Measurements from ENCODE around the gene ITPK1.

The ITPK1 gene

DNA sequence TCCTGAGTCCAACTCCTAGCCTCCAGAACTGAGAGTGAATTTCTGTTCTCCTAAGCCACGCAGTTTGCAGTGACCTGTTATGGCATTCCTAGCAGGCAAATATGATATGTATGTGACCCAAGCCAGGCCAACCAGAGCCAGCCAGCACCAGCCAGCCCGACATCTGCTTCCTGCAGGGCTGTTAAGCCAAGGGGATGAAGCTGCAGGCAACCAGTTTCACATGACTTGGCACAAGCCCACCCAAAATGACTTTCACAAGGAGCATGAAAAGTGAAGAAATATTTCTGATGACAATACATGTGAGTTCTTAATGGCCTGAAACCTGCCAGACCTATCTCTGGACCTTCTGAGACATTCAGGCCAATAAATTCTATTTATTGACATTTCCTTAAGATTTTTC is 68.1 kb downstream of the ITPK1 start:
- FAIRE-seq, result no peak
- DNase-seq (ENCODE audit: insufficient read length, low spot score), result no peak
- TF ChIP-seq POLR2A (IDR thresholded peaks at IDR 0.05; ENCODE audit: low read depth, low read length), result no peak

DNA sequence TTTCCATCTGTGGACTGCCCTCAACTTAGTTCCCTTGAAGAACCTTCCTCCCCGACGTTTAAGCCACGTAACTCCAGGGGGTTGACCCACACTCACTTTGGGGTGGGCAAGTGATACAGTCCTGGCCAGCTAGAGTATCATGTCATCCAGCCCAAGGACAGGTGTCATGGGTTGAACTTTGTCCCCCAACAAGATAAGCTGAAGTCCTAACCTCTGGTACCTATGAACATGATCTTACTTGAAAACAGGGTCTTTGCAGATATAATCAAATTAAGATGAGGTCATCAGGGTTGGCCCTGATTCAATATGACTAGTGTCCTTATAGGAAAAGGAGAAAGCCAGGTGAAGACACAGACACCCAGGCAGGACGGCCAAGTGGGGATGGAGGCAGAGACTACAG is 68.6 kb downstream of the ITPK1 start:
- DNase-seq (ENCODE audit: insufficient read length, low spot score) (no peak), FAIRE-seq (no peak)
- TF ChIP-seq POLR2A (IDR thresholded peaks at IDR 0.05; ENCODE audit: low read depth, low read length), result no peak

DNA sequence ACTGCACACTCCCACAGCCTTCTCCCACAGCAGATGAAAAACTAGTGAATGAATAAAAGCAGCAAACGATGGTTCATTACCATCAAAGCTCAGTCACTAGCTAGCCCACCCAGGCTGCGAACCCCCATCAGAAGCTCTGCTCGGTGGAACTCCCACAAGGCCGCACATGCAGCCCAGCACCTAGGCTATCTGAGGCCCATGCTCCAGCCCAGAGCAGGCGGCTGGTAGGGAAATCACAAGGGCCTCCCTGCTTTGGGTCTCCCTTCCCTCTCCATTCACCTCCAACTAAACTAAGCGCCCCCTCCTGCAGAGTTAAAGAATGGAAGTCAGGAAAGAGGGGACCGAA is 69.0 kb downstream of the ITPK1 start:
- no peak for FAIRE-seq
- TF ChIP-seq POLR2A (IDR thresholded peaks at IDR 0.05; ENCODE audit: low read depth, low read length), result no peak
- no peak for DNase-seq (ENCODE audit: insufficient read length, low spot score)

DNA sequence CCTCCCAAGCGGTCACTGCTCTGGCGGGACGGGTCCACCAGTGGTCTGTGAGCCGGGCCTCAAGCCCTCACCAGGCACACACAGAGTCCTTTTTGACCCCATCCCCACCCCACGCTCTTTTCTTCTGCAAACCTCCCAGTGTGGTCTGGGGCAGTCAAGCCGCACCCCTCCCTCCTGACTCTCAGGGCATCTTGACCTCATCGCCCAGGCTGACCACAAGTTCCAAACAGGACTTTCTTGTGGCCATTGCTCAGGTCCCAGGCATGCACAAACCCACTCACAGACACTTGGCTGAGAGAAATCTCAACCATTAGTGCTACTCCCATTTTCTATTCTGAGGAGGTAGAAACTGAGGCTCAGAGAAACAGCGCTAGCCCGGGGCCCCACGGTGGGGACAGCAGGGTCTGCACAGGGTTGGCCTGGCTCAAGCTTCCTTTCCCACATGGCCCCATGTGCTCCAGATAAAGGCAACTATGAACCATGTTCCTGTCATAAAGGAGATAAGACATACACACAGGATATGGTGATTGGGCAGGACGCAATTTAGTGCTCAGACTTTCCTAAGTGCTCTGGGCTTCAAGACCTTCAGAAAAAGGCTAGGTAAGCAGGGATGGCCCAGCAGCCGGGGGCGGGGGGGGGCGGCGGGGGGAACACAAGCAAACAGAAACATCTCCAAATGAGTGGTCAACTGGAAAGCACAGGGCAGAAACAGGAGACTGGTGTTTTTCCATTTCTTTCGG is 69.6 kb downstream of the ITPK1 start:
- DNase-seq (ENCODE audit: insufficient read length, low spot score) (peak; percentile 70), FAIRE-seq (peak; percentile 78)
- TF ChIP-seq POLR2A (IDR thresholded peaks at IDR 0.05; ENCODE audit: low read depth, low read length), result no peak

DNA sequence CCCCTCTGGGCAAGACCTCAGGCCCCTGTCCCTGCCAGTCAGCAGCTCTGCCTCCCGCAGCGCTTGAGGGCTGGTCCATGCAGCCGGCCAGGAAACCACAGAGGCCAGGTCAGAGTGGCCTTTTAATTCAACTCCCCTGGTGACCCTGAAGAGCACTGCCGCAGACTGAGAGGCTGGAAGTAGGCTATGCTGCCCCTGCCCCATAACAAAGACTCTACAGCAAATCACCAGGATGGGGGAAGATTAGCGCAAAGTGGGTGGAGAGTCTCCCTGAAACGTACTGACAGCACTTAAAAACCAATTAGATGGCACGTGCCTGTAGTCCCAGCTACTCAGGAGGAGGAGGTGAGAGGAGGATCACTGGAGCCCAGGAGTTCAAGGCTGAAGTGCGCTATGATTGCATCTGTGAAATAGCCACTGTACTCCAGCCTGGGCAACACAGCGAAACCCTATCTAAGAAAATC is 70.5 kb downstream of the ITPK1 start:
- TF ChIP-seq POLR2A (IDR thresholded peaks at IDR 0.05; ENCODE audit: low read depth, low read length), result no peak
- DNase-seq (ENCODE audit: insufficient read length, low spot score) (peak; percentile 43), FAIRE-seq (peak; percentile 33)

DNA sequence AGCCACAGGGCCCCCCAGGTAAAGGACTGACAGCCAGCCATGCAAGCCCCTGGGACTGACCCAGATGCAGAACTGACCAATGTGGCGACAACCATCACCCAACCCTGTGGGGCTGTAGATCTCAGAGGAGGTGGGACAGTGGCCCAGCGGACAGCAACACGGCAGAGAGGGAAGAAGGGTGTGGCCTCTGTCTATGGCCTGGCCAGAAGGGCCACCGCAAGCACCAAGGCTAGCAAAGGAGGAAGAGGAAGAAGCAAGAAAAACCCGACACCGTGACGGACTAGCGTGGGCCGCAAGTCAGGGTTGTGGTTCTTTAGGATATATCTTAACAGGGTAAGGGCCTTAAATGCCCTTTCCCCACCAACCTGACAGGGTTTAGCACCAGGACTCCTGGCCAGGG is 71.2 kb downstream of the ITPK1 start:
- DNase-seq (ENCODE audit: insufficient read length, low spot score), result no peak

DNA sequence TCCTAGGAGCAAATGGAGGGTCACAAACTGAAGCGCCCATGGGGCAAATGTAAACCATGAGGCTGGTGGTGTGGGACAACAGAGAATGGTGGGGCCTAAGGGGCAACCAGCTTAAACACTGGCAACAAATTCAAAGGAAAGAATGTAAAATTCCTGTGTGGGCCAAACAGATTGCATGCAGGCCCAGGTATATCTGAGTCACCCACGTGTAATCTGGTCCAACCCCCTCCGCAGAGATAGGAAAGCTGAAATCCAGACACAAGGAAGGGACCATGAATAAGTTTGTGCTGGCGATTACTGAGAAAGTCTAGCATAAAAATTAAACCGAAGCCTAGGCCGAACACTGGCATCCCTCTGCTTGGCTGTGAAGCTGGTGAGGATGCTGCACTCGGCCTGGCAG is 71.6 kb downstream of the ITPK1 start:
- no peak for TF ChIP-seq POLR2A (IDR thresholded peaks at IDR 0.05; ENCODE audit: low read depth, low read length)
- FAIRE-seq (no peak), DNase-seq (ENCODE audit: insufficient read length, low spot score) (no peak)

More for the DNA sequence above, 71.2 kb downstream of the ITPK1 start:
- no peak for FAIRE-seq
- no peak for TF ChIP-seq POLR2A (IDR thresholded peaks at IDR 0.05; ENCODE audit: low read depth, low read length)

DNA sequence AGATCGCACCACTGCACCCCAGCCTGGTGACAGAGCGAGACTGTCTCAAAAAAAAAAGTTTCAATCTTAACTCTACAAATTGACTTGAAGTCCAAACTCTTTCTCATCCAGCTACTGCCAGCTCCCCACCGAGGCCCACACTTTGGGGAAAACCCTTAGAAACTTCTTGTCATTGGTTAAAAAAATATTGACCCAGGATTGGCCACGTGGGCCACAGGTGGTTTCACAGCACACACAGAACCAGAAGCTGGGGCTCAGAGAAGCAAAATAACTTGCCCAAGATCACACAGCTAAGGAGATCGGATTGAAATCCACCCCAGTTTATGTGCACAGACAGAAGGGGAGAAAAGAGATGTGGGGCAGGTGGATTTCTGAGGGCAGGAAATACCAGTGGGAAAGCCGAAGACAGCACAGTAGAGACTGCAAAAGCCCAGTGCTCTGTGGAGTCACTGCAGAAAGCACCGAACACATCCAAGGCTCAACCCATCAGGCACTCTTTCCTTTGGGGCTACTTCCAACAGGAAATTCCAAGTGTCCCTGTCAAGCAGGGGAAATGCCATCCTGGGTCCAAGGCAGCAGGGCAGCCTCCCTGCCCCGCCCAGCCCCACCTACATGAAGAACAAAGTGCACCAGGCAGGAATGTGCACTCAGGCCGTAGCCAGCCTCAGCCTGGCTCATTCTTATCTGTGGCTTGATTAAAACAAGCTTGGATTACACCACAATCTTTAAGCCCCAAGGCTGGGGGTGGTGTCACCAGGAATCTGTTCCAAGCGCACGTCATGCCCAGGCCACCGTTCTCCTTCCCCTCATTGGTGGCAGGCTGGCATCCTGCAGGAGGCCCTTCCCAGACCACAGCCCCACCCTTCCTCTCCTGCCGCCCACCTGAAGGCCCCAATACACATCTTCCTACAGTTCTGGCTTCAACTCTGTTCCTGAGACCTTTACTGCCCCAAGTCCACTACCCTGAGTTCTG is 72.5 kb downstream of the ITPK1 start:
- FAIRE-seq (peak; percentile 97), DNase-seq (ENCODE audit: insufficient read length, low spot score) (peak; percentile 88)
- no peak for TF ChIP-seq POLR2A (IDR thresholded peaks at IDR 0.05; ENCODE audit: low read depth, low read length)

DNA sequence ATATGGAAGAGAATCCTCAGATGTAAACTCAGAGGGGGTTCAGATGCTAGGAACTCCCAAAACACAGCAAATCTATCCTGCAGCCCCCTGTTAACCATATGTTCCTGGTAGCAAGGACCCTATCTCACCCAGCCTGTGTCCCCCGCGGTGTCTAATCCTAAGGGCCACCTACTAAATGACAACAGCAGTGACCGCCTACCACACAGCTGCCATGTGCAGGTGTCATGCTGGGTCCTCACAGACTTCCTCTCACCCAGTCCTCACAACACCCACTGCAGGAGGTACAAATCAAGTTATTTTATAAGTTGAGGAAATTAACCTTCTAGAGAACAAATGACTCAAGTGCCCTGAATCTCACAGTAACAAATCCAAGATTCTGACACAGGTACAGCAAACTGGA is 73.9 kb downstream of the ITPK1 start:
- TF ChIP-seq POLR2A (IDR thresholded peaks at IDR 0.05; ENCODE audit: low read depth, low read length), result no peak
- DNase-seq (ENCODE audit: insufficient read length, low spot score) (no peak), FAIRE-seq (no peak)

DNA sequence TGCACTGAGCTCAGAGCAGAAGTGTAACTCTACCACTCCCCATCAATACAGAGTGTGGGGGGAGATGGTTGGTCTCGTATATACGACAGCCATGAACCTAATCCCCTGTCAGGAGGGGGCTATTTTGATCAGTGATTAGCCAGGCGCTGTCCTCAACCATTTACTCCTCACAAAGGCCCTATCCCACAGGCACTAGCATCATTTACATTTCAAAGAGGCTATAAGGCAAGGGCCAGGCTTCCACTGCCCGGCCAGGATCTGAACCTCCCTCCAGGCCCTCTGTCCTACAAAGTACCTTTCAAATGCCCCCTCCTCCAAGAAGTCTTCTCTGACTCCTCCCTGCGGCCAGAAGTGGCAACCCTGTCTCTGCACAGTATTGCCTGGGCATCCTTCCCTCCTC is 74.7 kb downstream of the ITPK1 start:
- no peak for DNase-seq (ENCODE audit: insufficient read length, low spot score)
- FAIRE-seq, result no peak
- no peak for TF ChIP-seq POLR2A (IDR thresholded peaks at IDR 0.05; ENCODE audit: low read depth, low read length)

DNA sequence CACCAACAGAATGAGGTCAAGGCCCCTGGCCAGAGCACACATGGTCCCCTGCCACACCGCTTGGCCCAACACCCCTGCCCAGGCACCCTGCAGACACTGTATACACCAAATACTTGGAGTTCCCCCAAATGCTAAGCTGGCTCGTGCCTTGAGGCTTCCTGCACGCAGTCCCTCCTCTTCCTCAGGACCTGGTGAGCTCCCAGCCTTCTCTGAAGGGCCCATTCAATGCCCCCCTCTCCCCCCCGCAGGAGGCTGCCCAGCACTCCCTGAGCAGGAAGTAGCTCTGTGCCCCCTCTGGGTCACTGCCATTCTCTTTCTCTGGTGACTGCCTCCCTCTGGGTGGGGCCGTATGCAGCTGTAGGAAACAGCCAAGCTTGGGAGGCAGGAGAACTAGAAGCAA is 75.3 kb downstream of the ITPK1 start:
- no peak for TF ChIP-seq POLR2A (IDR thresholded peaks at IDR 0.05; ENCODE audit: low read depth, low read length)
- DNase-seq (ENCODE audit: insufficient read length, low spot score), result no peak
- no peak for FAIRE-seq

DNA sequence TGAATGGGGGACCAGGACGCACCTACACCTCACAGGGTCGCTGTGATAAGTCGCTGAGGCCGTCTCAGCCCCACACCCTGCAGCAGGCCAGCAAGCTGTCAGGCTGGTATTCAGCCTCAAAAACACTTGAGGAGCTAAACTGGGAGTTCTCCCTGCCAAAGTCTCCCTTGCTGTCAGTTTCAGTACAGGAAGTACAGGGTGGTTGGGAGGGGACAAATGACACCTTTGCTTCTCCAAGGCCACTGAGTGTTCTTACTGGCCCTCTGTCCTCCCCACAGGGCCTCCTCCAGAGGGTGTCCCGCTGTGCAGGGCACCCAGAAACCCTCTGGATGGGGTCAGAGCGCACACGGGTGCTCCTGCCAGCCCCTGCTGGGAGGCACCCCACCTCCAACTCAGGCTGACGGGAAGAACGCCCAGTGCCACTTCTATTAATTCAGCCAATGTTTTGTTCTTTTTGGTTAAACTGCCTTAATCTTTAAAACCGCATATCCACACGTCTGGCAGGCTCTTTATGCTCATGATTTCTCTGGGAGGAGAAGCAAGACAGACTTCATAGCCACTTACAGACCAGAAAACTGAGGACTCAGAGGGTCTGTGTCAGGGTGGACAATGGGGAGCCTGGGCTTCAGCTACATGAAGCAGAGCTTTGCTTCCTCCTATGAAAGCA is 75.9 kb downstream of the ITPK1 start:
- no peak for DNase-seq (ENCODE audit: insufficient read length, low spot score)
- TF ChIP-seq POLR2A (IDR thresholded peaks at IDR 0.05; ENCODE audit: low read depth, low read length), result no peak
- FAIRE-seq, result no peak

DNA sequence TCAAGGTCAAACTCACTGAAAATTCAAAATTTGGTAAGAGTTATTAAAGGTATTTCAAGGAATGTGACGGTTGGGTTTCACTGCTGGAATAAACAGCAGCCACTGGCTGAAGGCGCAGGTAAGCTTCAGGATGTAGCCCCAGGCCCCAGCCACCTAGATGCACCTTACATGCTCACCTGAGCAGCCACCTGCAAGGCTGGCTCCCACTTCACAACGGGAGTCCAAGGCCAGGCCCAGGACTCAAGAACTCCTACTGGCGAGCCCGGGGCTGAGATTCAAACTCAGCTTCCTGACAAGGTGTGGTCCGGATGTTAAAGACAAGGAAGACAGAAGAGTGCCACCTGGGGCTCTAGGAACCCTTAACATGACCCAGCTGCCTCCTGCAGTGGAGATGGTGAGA is 78.4 kb downstream of the ITPK1 start:
- TF ChIP-seq POLR2A (IDR thresholded peaks at IDR 0.05; ENCODE audit: low read depth, low read length), result no peak
- no peak for DNase-seq (ENCODE audit: insufficient read length, low spot score)
- no peak for FAIRE-seq

All from H54 (cell line).